HG03354 (cell line): ENCODE results near the gene MOSPD3.
"Not testable (repeated sequence)": the region's sequence is repeated elsewhere in the genome, so short reads cannot be mapped to it uniquely, and the experiment has no call there.

Experiments
- ATAC-seq: cut with Tn5 transposase; IDR thresholded peaks from one replicate; pipeline ENCODE4 v1.9.1; 2021; ENCODE audit warnings: mild to moderate bottlenecking; ENCODE audit not compliant: unreplicated experiment, poor library complexity, severe bottlenecking

The MOSPD3 gene, protein sequence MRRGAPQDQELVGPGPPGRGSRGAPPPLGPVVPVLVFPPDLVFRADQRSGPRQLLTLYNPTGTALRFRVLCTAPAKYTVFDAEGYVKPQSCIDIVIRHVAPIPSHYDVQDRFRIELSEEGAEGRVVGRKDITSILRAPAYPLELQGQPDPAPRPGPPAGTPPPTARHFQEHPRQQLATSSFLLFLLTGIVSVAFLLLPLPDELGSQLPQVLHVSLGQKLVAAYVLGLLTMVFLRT

DNA sequence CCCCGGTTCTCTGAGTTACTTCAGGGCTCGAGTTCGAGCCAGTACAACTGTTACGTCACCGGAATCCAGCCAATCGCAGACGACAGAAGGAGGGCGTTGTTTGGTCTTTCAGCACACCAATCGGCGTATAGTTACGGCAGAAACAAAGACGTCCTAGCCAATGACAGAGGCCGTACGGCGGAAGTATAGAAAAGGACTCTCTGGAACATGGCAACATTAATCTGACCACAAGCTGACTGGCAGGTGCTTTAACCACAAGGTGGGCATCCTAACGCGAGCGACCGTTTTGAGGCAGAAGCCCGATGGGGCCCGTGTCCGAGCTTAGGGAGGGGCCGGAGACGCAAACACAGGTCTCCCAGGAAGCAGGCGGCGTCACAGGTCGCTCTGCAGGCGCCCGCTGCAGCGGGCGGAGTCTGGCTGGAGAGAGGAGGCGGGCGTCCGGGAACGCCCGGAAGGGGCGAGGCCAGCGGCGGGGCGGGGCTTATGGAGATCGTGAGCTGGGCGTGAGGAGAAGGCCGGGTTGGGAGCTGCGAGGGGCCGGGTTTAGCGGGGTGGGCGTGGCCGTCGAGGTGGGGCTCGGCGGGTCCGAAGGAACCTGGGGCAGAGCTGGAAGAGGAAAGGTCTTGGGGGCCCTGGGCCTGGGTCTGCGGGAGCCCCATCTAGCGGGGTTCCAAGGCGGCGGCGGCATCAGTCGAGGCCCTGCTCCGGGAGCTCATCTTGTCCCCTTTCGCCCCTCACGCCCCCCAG is at the start of gene MOSPD3:
TSS of gene MOSPD3 (plus strand) at position 558 of the 747 bp plus-strand sequence. CDS start 252 bp downstream, outside the sequence.
- ATAC-seq, result peak; percentile 92

DNA sequence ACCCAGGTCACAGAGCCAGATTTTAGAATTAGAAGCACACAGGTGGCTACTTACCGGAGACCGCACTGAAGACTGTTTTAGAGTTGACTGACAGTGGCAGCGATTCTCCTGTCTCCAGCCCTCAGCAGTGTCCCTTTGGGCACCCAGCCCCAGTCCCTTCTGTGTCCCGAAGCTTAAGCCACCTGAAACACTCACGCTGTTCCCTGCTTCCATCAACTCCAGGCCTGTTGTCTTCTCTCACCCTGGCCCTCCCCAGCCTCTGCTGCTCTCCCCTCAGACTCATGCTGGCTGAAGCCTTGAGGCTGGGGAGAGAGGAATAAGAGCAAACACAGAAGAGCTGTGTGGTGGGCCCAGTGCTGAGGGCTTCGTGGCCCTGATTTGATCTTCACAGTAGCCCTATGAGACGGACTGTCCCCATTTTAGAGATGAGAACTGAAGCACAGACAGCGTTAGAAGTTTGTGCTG is 49.2 kb upstream of the MOSPD3 start:
- ATAC-seq, result no peak

DNA sequence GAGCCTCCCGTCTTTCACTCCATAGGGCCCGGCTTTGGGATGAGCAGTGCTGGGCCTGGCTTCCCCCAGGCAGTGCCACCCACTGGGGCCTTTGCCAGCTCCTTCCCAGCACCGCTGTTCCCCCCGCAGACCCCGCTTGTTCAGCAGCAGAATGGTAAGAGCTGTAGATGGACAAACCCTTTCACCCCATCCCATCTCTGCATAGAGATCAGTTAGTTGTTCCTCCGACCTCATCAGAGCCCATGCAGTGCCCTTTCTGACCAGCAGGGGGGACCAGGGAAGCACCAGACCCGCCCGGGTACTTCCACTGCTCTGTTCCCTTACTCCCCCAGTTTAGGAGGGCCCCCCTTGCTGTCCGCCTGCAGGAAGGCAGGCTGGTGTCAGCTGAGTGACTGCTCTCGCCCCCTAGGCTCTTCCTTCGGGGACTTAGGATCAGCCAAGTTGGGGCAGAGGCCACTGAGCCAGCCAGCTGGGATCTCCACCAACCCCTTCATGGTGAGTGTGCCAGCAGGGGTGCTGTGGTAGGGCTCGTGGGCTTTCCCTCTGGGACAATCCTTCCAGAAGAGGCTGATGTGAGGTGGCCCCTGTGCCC is 48.4 kb upstream of the MOSPD3 start:
- ATAC-seq, result no peak

DNA sequence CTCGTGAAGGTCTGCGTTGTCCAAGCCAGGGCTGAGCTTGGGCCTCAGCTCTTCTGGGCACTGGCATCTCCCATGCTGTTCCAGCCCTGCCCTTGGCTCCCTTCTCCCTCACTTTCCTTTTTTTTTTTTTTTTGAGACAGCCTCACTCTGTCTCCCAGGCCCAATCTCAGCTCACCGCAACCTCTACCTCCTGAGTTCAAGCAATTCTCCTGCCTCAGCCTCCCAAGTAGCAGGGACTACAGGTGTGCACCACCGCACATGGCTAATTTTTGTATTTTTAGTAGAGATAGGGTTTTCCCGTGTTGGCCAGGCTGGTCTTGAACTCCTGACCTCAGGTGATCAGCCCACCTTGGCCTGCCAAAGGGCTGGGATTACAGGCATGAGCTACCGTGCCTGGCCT is 47.9 kb upstream of the MOSPD3 start:
- not testable (repeated sequence) for ATAC-seq

DNA sequence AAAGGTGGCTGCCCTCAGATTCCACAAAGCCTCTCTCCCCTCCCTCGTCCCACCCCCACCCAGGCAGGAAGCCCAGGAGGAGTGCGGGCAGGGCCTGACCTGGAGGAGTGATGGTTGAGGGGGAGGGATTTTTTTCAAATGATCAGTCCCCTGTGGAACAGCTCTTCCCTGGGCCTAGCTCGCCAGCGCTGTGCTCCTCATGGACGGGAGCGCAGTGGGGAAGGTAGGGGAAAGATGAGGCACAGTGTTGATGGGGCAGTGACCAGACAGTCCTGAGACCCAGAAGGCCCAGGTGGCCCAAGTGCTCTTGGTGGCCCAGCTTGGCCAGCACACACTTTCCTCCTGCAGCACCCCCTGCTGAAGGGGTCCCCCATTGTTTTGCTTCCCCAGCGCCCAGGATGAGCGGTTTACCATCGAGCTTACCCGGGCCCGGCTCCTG is 47.2 kb upstream of the MOSPD3 start:
- ATAC-seq, result no peak

DNA sequence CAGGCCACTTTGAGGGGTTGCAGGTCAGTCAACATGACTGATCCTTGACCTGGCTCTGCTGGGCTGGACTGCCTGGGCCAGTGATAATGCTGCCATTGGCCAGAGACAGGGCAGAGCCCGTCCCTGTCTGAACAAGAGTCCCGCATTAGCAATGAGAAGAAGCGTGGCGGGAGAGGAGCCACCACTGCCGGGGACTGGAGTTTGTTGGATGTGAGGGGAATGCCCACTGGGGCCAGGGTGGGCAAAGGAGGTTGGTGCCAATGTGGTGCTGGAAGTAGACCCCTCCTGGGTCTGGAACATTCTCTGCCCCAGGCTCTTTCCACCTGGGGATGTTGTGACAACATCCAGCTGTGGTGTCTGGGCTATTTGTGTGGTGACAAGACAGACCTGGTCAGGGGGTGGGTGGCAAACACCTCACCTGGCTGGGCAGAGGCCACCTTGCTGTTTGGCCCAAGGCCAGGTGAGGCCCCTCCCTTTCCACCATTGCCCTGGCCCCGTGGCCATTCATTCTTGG is 46.3 kb upstream of the MOSPD3 start:
- no peak for ATAC-seq

DNA sequence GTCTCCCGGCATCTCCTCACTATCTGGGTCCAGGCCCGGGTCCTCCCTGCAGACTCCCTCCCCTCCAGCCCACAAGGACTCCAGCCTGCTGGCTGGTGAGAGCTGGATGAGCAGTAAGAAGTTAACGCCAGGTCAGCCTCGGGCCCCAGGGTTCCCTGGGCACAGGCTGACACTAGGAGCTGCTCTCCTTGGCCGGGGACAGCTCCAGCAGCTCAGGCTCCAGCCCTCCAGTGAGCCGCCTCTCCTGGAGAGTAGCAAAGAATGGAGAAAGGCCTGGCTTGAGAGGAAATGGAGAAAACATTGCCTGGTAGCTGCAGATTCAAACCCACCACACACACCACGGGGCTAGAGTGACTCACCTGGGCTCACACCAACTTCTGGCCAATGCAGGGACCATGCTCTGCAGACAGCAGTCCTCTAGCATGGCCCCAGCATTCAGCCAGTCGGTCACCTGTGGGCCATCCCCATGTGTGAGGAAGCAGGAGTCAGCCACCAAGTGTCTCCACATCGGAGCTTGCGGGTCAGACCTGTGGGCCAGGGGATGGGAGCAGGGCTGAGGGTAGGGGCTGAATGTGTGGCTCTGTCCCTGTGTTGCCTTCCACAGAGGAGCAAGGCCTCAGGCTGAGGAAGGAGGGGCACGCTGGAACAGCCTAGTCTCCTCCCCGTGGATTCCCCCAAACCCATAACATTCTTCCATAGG is 45.2 kb upstream of the MOSPD3 start:
- no peak for ATAC-seq

DNA sequence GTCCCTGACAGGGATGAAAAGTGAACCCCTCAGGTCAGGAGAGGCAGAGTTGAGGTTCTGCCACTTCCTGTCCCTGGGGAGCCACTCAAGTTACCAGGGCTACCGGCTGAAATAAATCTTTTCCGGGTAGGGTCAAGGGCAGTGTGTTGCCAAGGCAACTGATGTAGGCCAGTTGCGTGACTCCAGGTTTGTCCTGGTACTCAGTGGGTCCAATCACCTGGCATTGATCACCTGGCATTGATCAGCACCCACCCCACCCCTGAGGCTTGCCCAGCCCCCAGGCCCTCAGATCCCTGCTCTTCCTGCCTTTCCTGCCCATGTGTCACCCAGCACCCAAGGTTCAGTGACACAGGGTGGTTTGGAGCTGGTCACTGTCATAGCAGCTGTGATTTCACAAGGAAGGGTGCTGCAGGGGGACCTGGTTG is 44.6 kb upstream of the MOSPD3 start:
- ATAC-seq, result peak; percentile 35

DNA sequence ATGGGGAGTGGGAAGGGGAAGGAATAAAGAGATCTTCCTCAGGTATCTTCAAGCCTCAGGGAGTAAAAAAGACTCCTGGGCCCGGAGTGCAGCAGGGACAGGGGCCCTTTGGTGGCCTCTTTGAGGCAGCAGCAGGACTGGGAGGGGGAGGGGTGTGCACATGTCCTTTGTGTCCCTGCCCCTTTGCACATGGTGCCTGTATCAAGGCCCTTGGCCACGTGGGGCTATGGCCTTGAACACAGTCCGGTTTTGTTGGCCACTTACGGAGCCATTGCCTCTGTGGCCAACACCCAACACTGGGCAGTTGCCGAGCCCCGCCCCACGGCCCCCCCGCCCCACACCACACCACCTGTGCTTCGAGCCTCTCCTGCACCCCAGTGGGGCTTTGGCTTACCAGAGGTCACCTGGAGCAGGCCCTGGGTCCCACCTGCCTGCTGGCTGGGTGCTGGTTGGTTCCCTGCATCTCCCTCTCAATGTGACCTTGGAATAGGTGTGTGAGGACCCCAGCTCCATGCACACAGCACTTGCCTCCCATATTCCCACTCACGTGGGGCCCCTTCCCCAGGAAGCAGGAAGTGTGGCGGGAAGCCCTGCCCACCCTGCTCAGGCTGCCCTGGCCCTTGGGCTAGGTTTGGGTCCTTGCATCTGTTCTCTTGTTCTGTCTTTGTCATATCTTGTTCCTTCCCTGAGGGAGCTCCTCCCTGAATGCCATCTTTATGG is 44.0 kb upstream of the MOSPD3 start:
- no peak for ATAC-seq

DNA sequence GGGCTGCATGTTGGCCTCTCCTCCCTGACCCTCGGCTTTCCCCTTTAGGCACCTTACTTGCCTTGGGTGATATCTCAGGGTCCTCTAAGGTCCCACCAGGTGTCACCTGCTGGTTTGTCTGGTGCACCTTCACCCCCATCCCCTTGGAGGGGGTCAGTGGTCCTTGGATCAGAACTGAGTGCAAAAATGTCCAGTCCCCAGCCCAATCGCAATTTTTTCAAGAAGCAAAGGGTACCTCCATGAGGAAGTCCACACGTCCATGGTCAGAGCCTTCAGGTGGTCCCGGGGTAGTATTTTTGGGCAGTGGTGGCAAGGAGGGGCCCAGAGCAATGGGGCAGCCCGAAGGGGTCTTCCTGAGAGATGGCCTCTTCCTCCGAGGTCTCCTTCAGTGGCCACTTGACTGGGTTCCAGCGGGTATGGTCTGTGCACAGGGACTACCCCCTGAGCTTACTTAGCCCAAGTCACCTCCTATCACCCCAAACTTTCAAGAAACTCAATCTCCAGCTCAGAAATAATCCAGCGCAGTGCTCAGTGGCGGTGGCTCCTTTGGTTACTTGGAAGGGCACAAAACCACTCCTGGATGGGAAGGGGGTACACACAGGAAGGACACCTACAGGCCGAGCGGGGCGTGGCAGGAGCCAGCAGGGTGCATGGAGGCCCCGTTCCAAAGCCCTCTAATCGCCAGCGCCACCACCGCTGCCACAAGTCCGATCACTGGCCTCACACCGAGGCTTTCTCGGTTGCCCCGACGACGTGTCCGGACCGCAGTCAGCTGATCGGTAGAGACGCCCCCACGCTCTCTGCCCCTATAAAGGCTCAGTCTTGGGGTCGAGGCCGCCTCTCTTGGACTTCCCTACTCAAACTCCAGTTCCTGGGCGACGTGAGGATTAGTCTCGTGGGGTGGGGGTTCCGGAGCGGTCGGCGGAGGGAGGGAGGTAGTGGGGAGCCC is 43.2 kb upstream of the MOSPD3 start:
- ATAC-seq, result peak; percentile 44

DNA sequence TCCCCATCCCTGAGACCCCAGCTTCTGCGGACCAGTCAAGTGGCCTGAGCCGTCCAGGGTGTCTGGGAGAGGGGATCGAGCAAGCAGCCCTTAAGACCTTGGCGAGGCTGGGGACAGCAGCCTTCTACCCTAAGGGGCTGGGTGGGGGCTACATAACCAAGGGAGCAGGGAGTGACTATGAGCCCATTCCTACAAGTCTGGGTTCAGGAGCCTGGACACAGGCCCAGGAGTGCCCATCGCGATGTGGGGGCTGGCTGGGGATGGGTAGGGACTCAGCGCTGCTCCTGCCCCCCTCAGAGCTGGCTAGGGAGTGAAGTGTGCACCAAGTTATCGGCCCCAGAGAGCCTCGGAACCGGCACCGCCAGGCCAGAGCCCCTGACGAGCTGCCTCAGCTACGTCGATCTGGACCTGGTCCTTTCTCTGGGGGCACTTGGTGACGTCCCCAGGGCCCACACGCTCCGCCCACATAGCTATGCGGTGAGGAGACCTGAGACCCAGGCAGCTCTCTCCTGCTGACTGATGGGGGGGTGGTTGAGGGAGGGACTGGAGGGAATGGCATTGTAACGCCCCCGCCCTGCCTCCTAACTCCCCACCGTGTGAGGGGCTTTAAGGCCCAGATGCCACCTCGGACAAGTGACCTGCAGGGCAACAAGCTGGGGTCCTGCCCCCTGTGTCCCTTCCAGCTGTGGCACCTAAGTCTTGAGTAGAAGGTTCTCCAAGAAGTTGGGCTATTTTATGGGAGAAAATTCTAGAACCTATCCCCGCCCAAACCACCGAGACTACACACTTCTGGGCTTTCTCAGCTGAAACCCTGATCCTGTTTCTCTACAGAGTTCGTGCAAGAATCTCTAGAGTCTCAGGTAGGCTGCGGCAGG is 41.1 kb upstream of the MOSPD3 start:
- no peak for ATAC-seq

DNA sequence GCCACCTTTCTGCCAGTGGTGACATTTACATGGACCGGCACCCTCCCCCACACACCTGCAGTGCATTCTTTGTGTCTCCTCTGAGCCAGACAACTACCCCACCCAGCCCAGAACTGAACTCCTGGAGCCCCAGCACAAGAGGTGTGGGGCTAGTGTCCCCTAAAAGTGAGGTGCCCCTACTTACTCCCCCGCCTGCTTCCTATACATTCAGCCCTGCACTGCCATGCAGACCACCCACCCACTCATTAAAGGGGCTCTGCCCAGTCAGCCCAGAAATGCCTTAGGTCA is 40.6 kb upstream of the MOSPD3 start:
- no peak for ATAC-seq

DNA sequence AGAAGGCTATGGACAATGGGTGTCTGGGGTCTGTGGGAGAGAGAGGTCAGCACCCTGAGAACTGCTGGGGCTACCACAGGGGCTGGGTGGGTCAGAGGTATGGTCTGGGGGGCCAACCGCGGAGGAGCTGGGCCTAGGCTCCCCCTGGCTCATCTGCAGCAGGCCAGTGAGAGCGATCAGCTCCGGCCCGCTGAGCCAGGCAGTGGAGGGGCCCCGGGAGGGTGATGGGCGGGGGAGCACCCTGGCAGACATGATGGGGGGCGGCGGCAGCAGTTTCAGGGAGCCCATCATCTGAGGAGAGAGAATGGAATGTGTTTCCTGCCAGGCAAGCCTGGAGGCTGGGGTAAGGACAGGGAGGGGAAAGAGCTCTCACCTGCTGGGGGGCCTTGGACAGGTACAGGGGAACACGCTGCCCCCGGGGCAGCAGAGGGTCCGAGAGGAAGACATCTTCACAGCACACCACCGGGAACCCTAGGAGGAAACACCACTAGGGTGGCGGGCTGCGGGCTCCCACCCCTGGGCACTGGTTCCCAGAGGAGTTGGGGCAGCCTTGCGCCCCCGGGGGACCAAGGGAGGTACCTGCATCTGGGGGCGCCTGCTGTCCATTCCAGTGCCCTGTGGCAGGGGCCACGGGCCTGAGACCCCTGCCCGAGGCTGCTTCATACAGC is 39.9 kb upstream of the MOSPD3 start:
- no peak for ATAC-seq

DNA sequence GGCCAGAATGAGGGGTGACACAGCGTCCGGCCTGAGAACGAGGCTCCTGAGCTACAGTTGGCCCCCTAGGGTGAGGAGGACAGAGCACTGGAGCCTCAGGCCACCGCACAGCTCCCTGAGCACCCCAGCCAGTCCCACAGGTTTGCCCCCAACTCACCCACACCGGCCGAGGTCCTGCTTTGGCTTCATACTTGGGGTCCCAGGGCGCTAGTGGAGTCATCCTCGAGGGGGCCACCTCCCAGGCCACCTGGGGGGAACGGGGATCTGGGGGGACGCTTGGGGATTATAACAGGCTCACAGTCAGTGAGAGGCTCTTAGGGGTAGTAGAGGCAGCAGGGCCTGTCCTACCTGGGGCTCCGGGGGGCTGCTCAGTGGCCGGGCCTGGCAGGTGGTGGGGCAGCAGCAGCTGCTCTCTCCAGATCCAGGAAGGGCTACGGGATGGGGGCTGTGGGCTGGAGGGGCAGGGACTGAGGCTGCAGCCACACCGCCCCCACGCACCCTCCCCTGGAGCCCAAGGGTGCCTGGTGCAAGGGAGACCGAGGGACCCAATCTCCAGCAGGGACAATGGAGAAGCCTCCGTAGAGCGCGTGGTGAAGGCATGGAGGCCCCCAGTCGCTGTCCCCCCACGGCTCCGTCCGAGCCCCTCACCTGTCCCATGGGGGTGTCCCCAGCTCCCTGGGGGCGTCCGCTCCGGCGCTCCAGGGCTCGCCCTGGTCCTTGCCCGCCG is 39.2 kb upstream of the MOSPD3 start:
- no peak for ATAC-seq

DNA sequence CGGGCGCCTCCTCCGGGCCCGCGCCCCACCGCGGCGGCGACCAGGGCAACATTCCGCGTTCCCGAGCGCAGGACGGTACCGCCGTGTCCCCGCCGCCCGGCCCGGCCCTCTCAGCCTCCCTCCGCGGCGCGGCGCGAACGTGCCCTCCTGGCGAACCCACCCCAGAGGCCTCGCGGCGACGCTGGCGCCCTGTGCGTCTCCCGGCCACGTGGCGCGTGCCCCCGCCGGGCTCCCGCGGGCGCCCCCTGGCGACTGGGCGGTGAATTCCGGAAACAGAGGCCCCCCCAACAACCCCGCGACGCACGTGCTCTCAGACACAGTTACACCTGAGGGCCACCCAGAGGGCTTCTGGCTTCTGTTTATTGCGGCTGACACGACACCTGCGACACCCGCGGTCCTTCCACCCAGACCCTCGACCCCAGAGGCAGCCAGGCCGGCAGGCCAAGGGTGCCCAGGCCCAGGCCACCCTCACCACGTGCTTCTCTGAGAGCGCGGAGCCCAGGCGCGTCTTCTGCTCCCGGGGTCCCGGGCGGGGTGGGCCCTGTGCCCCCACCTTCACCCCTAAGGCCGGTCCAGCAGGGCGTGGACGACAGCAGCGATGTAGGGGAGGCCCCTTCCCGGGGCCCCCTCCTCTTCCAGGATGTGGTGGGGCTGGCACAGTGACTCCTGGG is 38.5 kb upstream of the MOSPD3 start, which contains the start of gene SAP25:
TSS of gene SAP25 (minus strand) at position 210 of the 671 bp plus-strand sequence. CDS start at position 52, 158 bp downstream.
- ATAC-seq, result no peak
